Occipital lobe (tissue), 2 donors: Measurements from ENCODE around the gene KCNAB2. TPM values are rescaled to one million over a fixed set of nuclear protein-coding genes. Genes with fewer than 3 reads are reported as not detected.
"Not testable (repeated sequence)": the region's sequence is repeated elsewhere in the genome, so short reads cannot be mapped to it uniquely, and the experiment has no call there.

Source experiments
- DNase-seq: peaks from one replicate; lab custom pipeline; 2025; lab: John Stamatoyannopoulos, UW
- total RNA-seq: library from RNA; depleted of rRNA; stranded (reverse); fragments of >200 nt; gene quantifications from one replicate; pipeline ENCODE4 v1.2.3, GENCODE V29; 2014

The KCNAB2 gene
- total RNA-seq, 1 donor from 2014 or later: 5.1 TPM

GRCh38 chr1:6052543-6053205 lies 7.0 kb downstream of the KCNAB2 start:
- DNase-seq: no peak

- DNase-seq: no peak
Observed at GRCh38 chr1:6053206-6053546, 7.5 kb downstream of the KCNAB2 start.

- DNase-seq: no peak
Observed at GRCh38 chr1:6054596-6054995, 8.9 kb downstream of the KCNAB2 start.

GRCh38 chr1:6056572-6056948 lies 10.9 kb downstream of the KCNAB2 start:
- DNase-seq: no peak

- DNase-seq: no peak
Observed at GRCh38 chr1:6057170-6057845, 11.6 kb downstream of the KCNAB2 start.

GRCh38 chr1:6059866-6060265 lies 14.2 kb downstream of the KCNAB2 start:
- no peak for DNase-seq

- no peak for DNase-seq
Observed at GRCh38 chr1:6062670-6063069, 17.0 kb downstream of the KCNAB2 start.

- DNase-seq: not testable (repeated sequence)
Observed at GRCh38 chr1:6063532-6064053, 17.9 kb downstream of the KCNAB2 start.

- no peak for DNase-seq
Observed at GRCh38 chr1:6065093-6065858, 19.6 kb downstream of the KCNAB2 start.

GRCh38 chr1:6066680-6067079 lies 21.0 kb downstream of the KCNAB2 start:
- no peak for DNase-seq

GRCh38 chr1:6068073-6068472 lies 22.4 kb downstream of the KCNAB2 start:
- DNase-seq: no peak

GRCh38 chr1:6068932-6069331 lies 23.2 kb downstream of the KCNAB2 start:
- DNase-seq: no peak

- no peak for DNase-seq
Observed at GRCh38 chr1:6069573-6069972, 23.9 kb downstream of the KCNAB2 start.

- no peak for DNase-seq
Observed at GRCh38 chr1:6070450-6070974, 24.8 kb downstream of the KCNAB2 start.

GRCh38 chr1:6071219-6071618 lies 25.5 kb downstream of the KCNAB2 start:
- no peak for DNase-seq

GRCh38 chr1:6072774-6073479 lies 27.2 kb downstream of the KCNAB2 start:
- no peak for DNase-seq

- no peak for DNase-seq
Observed at GRCh38 chr1:6073480-6074053, 27.9 kb downstream of the KCNAB2 start.

- DNase-seq: no peak
Observed at GRCh38 chr1:6074192-6074901, 28.7 kb downstream of the KCNAB2 start.

- no peak for DNase-seq
Observed at GRCh38 chr1:6075748-6076147, 30.1 kb downstream of the KCNAB2 start.

- DNase-seq: not testable (repeated sequence)
Observed at GRCh38 chr1:6077061-6077460, 31.4 kb downstream of the KCNAB2 start.

- no peak for DNase-seq
Observed at GRCh38 chr1:6077506-6077905, 31.8 kb downstream of the KCNAB2 start.
